ENCODE measurements around the gene TFEB.

The TFEB gene

DNA sequence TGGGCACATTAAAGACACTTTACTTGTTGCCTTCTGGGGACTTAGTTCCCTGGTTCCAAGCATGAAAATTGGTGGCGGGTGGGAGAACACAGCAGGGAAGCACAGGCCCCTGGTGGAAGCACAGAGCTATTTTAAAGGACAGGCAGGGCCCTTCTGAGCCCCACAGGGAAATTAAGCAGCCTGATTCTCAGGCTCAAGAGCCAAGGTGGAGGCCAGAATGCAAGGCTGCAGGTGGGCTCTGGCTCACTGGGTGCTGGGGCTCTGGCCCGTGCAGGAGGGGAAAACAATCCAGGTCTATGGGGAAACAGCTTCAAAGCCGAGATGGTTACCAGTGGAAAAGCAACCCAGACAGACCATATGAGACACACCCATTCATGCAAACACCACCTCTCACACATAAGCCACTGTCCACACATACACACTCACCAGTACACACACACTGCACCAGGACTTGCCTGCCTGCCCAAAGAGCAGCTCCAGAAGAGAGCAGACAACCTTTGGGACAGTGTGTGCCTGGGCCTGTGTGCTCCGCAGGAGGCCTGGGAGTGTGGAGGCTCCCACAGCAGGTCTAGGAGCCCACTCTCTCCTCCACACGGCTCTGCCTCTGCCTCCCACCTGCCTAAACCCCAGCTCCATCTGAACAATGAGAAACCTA, 30.6 kb downstream of the TFEB start:
- DNase-seq, result no peak

DNA sequence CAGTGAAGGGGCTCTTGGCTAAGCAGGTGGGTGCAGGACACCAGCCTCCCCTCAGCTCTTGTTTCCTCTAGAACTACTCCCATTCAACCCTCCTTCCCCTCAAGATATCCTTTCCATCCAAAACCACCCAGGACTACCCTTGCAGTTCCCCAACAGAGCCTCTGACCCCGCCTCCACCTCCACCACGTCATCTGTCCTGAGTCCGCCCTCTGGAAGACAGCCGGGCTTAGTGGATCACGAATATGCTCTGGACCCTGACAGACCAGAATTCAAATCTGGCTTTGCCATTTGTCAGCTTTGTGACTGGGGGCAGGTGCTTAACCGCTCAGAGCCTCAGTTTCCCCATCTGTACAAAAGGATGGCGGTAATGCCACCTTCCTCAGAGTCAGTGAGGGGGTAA, 31.4 kb downstream of the TFEB start:
- no peak for DNase-seq

DNA sequence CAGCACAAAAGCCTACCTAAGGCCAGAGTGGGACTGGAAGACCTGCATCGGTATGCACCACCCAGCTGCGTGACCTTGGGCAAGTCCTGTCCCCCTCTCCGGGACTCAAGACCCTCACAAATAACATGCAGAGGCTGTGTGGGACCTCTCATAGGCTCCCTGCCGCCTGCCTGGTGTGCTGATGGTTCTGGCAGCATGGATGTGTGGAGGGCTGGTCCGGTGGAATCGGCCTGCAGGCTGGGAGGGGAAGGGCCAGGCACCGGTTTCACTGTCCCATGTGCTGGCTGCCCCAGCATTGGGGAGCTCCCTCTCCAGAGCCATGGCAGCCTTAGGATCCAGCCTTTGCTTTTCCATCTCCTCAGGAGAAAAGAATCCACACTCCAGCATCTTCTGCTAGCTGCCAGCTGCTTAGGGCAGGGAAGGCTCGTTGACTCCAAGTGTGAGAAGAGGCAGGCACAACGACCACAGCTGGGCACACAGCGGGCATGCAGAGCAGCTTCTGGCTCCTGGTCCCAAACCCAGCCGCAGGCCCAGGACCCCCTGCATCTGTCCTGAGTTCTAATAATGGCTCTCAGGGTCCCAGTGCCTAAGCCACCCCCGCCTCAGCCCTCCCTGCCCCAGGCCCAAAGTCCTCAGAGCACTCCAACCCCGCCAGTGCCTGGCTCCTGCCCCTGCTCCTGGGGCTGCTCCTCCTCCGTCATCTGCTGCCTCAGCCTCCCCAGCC, 32.5 kb downstream of the TFEB start:
- no peak for DNase-seq

GRCh38 chr6:41702089-41702745, 33.2 kb downstream of the TFEB start:
- no peak for DNase-seq

DNA sequence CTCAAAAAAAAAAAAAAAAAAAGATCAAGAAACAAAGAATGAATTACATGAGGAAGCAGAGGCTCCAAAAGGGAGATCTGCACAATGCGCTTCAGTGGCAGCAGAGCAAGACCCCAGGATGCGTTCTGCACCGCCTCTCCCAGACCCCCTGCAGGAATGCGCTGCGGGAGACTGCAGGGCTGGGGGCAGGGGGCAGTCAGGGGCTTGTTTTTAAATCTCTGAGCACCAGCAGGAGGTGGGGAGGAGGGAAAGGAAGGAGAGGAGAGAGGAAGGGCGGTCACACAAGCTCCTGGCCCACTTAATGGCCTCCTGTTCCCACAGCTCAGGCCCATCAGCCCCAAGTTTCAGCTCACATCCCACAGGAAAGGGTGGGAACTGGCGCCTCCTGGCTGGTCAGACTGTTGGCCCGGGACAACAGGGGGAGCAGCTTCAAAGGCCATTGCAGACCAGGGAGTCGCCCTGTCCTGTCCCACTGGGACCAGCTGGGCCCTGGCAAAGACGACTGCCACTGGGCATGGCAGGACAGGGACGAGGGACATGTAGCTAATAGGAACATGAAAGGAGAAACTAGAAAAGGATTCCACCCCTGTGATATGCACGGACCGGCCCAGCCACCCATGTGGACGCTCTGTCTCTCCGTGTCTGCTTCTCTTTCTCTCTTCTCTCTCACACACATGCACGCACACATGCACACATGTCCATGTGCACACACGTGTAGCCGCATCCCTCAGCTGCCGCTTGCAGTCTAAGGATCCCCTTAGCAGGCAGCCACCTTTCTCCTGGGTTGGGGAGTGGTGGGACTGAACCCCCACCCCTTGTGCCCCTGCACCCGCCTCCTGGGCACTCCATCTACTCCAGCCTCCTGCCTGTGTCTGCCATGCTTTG, 34.7 kb downstream of the TFEB start:
- DNase-seq, result no peak

DNA sequence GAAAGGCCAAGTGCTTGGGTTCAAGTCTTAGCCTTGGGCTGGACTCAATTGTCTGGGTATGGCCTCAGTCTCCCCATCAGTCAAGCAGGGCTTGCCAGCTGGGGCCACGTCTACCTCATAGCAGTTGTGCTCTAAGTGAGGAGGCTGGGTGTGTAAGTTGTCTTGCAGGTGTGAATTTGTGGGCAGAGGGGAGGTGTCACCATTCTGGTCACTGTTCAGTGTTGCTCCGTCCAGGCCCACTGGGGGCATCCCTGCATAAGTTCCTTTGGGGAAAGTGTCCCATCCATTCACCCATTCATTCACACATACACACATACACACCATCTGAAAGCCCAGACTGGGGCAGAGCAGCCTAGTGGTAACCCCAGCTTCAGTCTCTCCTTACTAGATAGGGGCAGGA, 36.3 kb downstream of the TFEB start:
- DNase-seq, result no peak

DNA sequence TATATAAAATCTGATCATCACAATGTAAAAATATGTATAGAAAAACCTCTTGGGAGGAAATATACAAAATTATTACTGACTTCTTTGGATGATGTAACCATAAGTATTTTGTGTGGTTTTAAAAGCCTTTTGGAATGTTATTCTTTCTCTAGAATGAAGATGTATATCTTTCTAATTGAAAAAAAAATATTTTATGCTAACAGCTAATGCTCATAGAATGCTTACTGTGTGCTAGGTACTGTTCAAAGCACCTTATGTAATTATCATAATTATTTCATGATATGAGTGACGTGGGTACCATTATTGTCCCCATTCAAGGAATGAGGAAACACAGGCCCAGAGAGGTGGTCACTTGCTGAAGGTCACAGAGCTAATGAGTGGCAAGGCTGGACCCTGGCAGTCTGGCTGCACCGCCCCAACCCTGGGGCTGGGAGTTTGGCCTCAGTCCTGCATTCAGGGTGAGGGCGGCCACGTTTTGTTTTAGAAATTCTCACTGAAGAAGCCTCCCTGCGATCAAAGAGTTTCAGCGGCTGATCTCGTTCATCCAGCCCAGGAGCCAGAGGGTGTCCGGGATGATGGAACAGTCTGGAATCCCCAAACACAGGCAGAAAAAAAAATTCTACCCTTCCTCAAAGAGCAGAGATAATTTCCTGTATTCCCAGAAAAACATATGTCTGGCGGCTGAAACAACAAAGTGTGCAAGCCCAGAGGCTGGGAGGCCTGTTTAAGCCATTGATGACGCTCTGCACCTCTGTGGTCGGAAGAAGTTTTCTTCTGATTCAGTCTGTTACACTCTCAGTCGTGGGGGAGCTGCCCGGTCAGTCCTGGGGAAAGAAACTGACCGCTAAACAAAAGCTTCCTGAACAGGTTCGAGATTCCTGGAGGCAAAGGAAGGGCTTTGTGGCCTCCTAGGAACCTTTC, 37.3 kb downstream of the TFEB start:
- DNase-seq, result no peak

- no peak for DNase-seq
Measured at GRCh38 chr6:41696788-41697187, 38.6 kb downstream of the TFEB start.

GRCh38 chr6:41695825-41696224, 39.6 kb downstream of the TFEB start:
- DNase-seq, result no peak

DNA sequence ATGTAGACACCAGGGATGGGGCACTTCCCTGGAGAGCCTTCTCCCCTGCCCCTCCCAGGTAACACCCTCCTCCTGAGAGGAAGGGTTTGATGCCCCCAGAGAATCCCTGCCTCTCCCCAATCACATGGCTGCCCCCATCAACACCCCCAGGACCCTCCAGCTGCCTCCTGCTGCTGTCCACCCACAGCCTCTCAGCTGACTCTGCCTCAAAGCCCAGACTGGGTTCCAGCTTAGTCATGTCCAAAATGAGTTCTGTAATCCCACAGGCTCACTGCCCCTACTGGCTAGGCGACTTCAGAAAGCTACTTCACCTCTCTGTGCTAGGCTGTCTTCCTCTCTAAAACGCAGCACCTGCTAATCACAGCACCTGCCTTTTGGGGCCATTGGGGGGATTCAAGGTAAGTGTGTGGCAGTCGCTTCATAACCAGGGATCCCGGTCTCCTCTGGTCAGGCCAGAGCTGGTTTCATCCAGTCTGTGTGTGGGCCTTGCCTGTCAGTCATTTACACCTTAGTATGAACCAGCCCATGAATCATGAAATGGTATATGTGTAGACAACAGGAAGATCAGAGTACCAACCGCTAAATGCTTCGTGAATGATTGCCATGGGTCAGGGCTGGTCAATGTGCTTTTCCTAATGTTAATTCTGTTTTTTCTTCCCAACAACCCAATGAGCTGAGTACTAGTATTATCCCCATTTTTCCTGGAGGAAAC, 40.4 kb downstream of the TFEB start:
- no peak for DNase-seq

DNA sequence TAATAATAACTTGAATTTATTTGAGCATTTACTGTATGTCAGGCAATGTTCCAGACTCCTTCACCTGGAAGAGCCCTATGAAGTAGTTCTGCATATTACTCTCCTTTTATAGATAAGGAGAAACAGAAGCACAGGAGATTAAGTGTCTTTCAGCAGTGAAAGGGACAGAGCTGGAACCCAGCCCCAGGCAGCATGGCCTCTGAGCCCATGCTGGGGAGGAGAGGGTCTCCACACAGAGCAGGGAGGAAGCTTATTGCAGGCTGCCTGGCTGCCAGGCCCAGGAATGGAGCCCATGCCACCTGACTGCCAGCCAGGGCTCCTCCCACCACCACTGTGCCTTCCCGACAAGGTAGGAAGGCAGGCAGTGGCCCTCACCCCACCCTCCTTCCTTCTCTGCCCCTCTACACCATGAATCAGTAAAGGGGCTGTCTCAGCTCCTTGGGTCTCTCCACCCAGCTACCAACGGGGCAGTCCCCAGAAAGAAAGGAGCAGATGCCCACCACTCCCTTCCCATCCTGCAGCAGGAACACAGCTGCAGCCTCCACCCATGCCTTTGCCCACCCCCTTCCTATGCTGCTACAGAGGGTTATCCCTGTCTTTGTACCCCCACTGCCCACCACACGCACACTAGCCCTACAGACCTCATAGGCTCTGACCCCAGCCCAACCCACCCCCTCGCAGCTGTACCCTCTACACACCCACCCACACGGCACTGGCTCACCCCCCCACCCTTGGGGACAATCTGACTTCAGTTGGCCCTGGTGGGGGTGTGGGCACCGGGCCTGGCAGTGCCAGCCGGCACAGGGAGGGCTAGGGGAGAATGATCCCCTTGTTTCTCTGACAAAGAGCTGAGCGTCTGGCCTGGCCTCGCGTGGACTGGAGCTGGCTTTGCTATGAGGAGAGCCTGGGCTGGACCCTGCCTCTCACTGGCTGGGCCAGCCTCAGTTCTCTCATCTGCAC, 41.8 kb downstream of the TFEB start:
- no peak for DNase-seq

DNA sequence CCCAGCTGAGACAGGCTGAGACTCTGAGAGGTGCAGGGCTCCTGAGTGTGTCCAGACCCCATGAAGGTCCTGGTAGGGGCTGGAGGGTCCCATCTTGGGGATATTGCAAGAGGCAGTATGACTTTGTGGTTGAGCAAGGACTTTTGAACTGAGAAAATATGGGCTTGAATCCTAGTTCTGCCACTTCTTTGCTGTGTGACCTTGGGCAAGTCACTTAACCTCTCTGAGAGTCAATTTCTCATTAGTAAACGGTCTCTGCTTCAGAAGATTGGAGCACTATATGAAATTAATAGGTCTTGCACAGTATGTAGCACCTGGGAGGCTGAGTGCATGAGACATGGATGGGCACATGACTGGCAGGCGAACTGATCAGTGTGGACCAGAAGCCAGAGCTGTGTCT, 42.7 kb downstream of the TFEB start:
- DNase-seq, result no peak

GRCh38 chr6:41692080-41692675, 43.2 kb downstream of the TFEB start:
- no peak for DNase-seq

DNA sequence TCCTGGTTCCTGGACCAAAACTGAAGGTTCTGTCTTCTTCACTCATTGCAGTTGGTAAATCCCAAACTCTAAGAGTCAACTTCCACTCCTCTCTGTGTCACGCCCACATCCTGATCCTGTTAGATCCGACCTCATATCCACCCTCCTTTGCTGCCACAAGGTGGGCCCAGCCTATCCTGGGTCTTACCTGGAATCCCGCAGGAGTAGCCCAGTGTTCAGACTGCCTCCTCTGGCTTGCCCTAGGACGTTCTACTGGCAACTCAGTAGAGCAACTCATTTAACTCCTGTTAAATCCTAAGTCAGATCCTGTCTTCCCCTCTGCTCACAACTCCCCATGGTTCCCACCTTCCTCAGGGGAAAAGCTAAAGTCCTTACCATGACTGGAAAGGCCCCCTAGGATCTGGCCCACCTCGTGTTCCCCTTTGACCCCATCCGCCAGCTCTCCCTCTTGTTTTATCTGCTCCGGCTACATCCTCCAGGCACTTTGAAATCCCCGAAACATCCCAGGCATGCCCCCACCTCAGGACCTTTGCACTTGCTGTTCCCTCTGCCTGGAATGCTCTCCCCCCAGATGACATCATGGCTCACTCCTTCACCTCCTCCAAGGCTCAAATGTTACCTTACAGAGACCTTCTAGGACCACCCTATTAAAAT, 43.9 kb downstream of the TFEB start:
- no peak for DNase-seq

- no peak for DNase-seq
Measured at GRCh38 chr6:41690541-41691330, 44.7 kb downstream of the TFEB start.

DNA sequence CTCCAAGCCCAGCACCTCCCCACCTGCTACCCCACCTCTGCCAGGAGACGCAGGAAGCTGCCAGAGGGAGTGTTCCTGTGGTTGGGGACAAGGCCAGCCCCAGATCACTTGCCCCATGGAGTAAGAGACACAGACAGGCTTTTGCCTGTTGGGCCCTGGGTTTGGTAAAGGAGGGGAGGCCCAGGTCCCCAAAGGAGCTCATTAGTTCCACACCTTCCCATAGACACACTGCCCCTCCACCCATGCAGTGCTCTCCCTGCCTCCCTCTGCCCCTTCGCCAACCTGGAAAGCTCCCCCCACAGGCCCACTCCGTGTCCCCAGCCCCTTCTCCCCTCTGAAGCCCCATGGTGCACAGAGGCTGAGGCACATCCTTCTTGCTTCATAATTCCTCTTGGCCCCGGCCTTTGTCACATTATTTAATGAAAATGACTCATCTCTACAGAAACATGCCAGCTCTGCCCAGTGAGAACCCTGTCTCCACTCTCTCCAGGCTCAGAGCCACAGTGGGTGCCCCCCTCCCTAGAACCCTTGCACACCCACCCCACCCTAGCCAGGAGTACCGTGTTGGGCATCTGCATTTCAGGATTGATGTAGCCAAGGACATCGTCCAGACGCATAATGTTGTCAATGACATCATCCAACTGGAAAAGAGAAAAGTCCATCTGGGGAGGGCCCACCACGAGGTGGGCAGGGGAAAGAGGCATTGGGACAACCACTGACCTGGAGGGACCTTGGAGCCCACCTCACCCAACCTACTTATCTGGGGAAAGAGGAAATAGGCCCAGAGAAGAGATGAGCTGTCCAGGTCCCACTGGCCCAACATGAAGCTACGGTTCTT, 46.0 kb downstream of the TFEB start:
- no peak for DNase-seq

DNA sequence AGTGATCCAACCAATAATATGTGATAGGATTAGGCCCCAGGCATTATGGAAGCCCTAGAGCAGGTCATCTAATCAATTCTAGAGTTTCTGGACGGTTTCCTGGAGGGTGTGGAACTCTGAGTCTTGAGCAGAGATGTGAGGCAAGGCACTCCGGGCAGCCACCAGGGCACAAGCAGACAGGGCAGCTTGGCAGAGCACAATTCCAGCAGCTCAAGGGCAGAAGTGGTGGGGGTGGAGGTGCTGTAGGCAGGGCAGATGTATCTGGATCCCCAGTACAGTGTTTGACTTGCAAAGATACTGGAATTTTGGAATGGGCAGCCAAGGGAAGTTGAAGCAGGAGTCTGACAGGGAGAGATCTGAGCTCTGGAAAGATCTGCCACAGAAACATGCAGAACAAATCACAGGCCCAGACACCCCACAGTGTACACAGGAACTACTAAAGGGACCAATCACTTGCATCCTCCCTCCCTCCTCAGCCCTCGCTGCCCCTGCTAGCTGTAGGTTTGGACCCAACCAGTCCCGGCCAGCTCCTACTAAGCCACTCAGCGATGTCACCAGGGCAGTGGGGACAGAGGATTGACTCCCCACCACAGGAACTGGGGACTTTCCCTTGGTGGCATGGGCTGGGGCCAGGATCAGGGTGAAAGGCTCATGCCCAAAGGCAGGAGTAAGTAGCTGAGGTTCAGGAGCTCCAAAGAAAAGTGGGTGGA, 47.0 kb downstream of the TFEB start:
- DNase-seq, result no peak

All from Kasumi-1 (cell line).